Stimulated activated CD8-positive, alpha-beta memory T cell treated with anti-CD3 and anti-CD28 coated beads, Interleukin-12 subunit alpha, Interleukin-12 subunit beta, amount 100 ng/mL, for 4 hours (primary cell): Measurements from ENCODE around the gene TPO.
"Not testable (repeated sequence)": the region's sequence is repeated elsewhere in the genome, so short reads cannot be mapped to it uniquely, and the experiment has no call there.

Experiments
- DNase-seq: peaks from one replicate; pipeline ENCODE4 v3.0.0-alpha.2; 2020; ENCODE audit warnings: low read depth

TPO gene

GRCh38 chr2:1557467-1557820, 144.2 kb downstream of the TPO start:
- DNase-seq = no peak

GRCh38 chr2:1559589-1560175, 146.4 kb downstream of the TPO start:
- no peak for DNase-seq

- DNase-seq = no peak
These were observed 148.0 kb downstream of the TPO start for GRCh38 chr2:1561259-1561658.

- DNase-seq = no peak
These were observed 148.7 kb downstream of the TPO start for GRCh38 chr2:1561811-1562421.

DNA sequence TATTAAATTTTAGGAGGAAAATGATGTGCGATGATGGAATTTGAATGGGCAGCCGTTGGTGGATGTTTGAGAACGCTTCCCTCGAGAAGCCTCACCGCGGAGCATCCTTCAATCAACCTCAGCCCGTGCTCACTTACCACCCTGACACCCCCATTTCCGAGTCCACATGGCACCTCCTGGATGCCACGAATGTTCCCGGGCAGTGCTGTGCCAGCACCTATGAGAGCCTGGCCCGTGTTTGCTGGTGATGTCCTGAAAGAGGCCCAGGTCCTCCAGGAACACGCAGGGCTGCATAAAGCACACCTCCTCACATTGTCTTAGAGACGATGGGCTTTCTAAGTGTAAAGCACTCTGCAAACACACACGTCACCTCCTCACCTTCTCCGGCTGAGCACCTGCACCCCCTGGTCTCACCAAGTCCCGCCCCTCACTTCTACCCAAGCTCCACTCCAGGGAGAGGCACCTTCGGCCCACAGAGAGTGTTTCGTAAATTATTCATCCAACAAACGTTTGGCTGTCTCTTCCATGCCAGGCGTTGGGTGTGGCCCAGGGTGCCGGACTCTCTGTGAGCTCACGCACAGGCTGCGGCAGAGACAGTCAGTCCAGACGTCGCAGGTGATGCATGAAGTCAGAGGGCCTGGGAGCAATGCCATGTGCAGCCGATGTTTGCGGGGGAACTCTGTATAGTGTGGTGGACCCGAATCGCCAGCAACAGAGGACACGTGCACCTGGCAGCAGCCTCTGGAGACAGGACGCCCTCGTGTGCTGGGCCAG, 150.0 kb downstream of the TPO start:
- no peak for DNase-seq

- no peak for DNase-seq
These were observed 151.0 kb downstream of the TPO start for GRCh38 chr2:1563943-1564891.

DNA sequence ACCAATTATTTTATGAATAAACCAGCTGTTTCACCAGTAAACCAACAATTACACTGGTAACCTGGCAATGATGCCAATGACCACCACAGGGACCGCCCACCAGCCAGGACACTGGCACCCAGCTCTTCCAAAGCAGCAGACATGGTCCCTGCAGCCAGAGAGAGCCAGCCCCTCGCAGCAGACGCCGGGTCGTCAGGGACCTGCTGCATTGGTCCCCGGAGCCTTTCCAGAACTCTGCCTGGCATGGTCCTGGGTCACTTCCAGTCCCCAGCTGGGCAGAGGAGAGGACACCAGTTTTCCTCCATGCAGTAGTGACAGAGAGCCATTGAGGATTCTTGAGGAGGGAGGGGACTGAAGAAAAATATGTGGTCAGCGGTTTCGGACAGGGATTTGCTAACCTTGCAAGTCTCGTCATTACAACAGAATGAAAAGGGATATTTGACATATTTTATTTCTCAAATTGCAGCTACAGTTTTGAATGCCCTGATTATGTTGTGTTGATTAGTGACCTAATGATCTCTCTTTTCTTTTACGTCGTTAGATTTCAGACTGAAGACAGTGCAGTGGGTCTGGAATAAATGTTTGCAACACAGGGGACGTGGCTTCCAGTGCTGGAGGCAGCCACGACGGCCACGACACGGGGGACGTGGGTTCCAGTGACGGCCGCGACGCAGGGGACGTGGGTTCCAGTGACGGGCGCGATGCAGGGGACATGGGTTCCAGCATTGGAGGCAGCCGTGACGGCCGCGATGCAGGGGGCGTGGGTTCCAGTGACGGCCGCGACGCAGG, 154.5 kb downstream of the TPO start:
- no peak for DNase-seq

- DNase-seq = not testable (repeated sequence)
These were observed 155.0 kb downstream of the TPO start for GRCh38 chr2:1568345-1568668.

DNA sequence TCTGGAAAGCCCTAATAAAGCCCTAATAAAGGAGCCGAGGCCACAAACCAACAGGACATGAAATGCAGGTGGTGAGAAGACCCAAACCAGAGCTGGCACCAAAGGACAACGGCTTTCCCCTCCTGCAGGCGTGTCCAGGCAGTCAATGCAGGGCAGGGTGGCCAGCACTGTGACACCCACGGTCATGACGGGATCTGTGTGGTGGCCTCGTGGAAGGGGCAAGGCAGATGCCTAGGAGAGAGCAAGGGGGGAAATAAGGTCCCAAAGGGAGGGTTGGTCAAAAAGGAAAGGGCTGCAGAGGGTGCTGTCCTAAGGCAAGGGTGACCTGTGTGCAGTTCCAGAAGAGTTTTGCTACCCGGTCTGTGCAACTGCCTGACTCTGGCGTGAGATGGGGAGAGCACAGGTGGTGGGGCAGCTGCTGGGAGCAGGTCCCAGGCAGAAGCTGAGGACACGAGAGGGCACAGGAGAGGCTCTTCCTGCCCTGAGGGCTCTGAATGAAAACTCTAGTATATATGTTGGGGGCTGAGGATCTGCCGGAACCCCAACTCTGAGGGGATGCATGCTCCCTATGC, 156.7 kb downstream of the TPO start:
- DNase-seq = no peak

- DNase-seq = no peak
These were observed 158.5 kb downstream of the TPO start for GRCh38 chr2:1571477-1572417.

- DNase-seq = no peak
These were observed 159.4 kb downstream of the TPO start for GRCh38 chr2:1572638-1573037.

DNA sequence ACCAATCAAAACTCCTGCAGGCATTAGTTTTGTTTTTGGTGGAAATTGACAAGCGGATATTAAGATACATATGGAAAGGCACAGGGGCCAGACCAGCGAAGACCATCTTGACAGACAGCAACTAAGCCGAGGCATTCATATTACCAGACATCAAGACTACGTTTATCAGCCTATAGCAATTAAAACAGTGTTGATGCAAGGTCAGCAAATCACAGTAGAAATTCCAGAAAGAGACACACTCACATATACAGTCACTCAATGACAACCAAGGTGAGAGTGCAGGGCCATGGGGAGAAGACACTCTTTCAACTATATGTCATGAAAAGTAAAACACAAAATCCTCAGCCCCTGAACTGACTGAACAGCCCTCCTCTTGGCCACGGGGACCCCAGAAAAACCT, 164.6 kb downstream of the TPO start:
- no peak for DNase-seq

DNA sequence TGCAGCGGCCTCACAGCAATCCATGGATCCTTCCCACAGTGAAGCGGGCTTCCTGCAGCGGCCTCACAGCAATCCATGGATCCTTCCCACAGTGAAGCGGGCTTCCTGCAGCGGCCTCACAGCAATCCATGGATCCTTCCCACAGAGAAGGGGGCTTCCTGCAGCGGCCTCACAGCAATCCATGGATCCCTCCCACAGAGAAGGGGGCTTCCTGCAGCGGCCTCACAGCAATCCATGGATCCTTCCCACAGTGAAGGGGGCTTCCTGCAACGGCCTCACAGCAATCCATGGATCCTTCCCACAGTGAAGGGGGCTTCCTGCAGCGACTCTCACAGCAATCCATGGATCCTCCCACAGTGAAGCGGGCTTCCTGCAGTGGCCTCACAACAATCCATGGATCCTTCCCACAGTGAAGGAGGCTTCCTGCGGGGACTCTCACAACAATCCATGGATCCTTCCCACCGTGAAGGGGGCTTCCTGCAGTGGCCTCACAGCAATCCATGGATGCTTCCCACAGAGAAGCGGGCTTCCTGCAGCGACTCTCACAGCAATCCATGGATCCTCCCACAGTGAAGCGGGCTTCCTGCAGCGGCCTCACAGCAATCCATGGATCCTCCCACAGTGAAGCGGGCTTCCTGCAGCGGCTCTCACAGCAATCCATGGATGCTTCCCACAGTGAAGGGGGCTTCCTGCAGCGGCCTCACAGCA, 168.1 kb downstream of the TPO start:
- DNase-seq = not testable (repeated sequence)

- no peak for DNase-seq
These were observed 168.8 kb downstream of the TPO start for GRCh38 chr2:1581965-1582625.

DNA sequence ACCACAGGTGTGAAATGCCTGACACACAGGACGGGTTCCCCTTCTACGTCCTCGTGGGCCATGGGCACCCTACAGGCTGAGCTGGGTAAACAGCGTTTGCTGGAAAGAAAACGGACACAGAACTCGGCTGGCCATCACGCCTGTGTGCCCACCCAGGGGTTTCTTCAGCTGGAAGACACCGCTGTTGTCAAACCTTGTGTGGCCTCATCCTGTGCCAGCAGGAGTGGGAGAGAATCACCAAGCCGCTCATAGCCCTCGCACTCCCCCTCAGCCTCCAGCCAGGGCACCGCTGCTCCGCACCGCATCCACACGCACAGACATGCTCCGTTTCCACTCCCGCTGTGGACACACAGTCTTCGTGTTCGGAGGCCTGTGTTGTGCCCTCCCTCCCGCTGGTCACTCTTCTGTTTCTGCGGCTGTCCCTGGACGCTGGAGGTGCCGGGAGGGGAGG, 169.7 kb downstream of the TPO start:
- no peak for DNase-seq

DNA sequence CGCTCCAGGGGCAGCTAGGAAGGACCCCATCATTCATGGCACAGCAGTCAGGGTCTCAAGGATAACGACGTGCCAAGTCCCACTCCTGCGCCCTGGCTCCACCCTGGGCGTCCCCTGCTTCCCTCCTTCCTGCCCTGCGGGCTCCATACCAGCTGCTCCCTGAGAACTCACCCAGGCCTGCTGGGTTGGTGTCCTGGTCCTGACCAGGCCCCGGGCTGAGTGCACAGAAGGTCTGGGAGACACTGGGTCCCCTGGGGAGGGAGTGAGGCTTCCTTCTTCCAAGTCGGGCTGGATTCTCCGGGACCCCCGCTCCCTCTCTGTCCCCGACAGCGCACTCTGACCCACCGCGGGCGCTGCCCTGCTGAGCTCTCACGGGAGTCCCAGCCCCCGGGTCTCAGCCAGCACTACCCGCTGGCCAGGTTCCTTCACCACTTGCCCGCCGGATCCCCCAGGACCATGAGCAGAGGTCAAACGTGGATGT, 170.8 kb downstream of the TPO start:
- no peak for DNase-seq

- no peak for DNase-seq
These were observed 171.6 kb downstream of the TPO start for GRCh38 chr2:1584691-1585485.

DNA sequence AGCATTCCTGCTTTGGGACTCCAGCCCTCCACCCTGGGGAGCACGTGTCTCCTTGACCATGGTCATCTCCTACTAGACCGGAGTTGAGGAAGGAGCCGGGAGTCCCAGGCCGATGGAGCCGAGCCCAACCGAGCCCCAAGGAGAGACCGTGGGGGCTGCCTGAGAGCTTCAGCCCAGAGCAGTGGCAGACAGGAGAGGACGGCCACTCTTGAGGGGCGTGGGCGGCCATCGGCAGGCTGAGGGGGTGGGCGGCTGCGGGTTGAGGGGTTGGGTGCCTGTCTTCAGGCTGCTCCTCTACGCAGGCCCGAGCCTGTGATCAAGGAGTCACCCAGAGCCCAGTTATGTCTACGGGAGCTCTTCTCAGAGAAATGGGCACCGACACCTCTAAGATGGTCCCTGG, 172.4 kb downstream of the TPO start:
- no peak for DNase-seq
